Lower lobe of right lung (tissue), 2 donors: ENCODE measurements around the gene PACS2. TPM values are rescaled to one million over a fixed set of nuclear protein-coding genes. Genes with fewer than 3 reads are reported as not detected.

Source experiments
- ATAC-seq, 2 donors: fragments of 200-7000 bp; cut with Tn5 transposase; one replicate each; pipeline ENCODE4 v1.9.1; 2020 to 2022; ENCODE audit warnings: mild to moderate bottlenecking in 2 of 2, moderate library complexity in 2 of 2
- DNase-seq: peaks from one replicate; pipeline ENCODE4 v3.0.0-alpha.2; 2020
- H3K27ac ChIP-seq: fragments of 200-600 bp; one replicate; pipeline ENCODE4 v1.8.0; 2022
- H3K27me3 ChIP-seq: fragments of 200-600 bp; one replicate; pipeline ENCODE4 v1.8.0; 2022; ENCODE audit warnings: low read depth
- H3K36me3 ChIP-seq: fragments of 200-600 bp; one replicate; pipeline ENCODE4 v1.8.0; 2022; ENCODE audit warnings: mild to moderate bottlenecking
- H3K4me1 ChIP-seq: fragments of 200-600 bp; one replicate; pipeline ENCODE4 v1.8.0; 2022
- H3K4me3 ChIP-seq: fragments of 200-600 bp; one replicate; pipeline ENCODE4 v1.8.0; 2022; ENCODE audit warnings: mild to moderate bottlenecking
- H3K9me3 ChIP-seq: fragments of 200-600 bp; one replicate; pipeline ENCODE4 v1.8.0; 2022
- intact Hi-C: fragments of 100-400 bp; cut with DNase I; formaldehyde crosslinking; loops from one replicate; pipeline ENCODE4 v1.11.0; 2022
- total RNA-seq: library from RNA; stranded (reverse); fragmentation: NEBNext Ultra II Directional; extraction: Animal tissue kit (Norgen Biotek cat#: 25700); gene quantifications from one replicate; pipeline ENCODE4 v1.2.1, GENCODE V29; 2021
- TF ChIP-seq, protein P1 (sequence below): fragments of 200-600 bp; IDR thresholded peaks from one replicate; pipeline ENCODE4 v1.8.0; 2022; ENCODE audit warnings: antibody characterized with exemption, mild to moderate bottlenecking
- donor health status: DM: no; HTN: yes; CAD: no; lungs with severe emphysema.

Gene PACS2
- total RNA-seq, 1 donor from 2014 or later, result 79.7 TPM

DNA sequence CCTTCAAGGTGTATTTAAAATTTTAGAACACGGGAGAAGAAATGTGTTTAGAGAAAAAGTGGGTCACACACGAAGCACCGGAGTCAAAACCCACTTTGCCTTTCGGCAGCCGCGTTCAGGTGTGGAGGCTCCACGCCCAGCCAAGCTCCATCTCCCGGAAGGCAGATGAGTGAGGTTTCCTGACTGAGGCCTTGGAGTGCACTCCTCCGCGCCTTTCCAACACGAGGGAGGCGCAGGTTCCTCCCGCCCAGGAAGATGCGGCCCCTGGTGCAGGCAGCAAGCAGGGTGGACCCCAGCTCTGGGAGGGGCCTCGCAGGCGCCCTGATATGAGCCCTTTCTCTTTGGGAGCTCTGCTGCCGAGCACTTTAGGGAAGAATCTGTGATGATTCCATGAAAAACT, 127.6 kb downstream of the PACS2 start:
- no peaks in the 10 kb centered on the region for H3K9me3 ChIP-seq
- no peak overlapping the region for H3K4me3 ChIP-seq
- no peak for DNase-seq
- H3K36me3 ChIP-seq, result peaks cover 27% of the 10 kb centered on the region
- ATAC-seq, result no peak
- TF ChIP-seq, protein P1, sequence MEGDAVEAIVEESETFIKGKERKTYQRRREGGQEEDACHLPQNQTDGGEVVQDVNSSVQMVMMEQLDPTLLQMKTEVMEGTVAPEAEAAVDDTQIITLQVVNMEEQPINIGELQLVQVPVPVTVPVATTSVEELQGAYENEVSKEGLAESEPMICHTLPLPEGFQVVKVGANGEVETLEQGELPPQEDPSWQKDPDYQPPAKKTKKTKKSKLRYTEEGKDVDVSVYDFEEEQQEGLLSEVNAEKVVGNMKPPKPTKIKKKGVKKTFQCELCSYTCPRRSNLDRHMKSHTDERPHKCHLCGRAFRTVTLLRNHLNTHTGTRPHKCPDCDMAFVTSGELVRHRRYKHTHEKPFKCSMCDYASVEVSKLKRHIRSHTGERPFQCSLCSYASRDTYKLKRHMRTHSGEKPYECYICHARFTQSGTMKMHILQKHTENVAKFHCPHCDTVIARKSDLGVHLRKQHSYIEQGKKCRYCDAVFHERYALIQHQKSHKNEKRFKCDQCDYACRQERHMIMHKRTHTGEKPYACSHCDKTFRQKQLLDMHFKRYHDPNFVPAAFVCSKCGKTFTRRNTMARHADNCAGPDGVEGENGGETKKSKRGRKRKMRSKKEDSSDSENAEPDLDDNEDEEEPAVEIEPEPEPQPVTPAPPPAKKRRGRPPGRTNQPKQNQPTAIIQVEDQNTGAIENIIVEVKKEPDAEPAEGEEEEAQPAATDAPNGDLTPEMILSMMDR, result no peak
- H3K27me3 ChIP-seq, result no peaks in the 10 kb centered on the region
- H3K4me1 ChIP-seq, result no peaks in the 10 kb centered on the region
- intact Hi-C loops, result no loop called here
- no peak overlapping the region for H3K27ac ChIP-seq

DNA sequence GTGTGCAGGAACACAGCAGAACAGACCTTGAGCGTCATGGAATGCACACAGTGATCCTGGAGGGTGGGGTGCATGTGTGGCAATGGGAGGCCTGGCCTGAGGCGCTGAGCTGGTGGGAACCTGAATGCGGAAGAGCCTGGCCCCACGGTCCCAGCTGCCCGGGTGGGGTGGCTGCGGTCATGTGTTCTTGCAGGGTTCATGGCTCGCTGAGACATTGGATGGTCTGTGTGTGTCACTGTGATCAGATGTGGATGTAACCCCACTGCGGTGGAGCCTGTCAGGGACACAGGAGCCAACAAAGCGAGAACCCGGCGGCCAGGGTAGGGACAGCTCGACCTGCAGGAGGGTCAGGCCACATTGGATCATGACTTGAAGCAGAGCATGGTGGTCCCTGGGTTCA, 128.3 kb downstream of the PACS2 start:
- DNase-seq, result no peak
- intact Hi-C loops, result no loop called here

DNA sequence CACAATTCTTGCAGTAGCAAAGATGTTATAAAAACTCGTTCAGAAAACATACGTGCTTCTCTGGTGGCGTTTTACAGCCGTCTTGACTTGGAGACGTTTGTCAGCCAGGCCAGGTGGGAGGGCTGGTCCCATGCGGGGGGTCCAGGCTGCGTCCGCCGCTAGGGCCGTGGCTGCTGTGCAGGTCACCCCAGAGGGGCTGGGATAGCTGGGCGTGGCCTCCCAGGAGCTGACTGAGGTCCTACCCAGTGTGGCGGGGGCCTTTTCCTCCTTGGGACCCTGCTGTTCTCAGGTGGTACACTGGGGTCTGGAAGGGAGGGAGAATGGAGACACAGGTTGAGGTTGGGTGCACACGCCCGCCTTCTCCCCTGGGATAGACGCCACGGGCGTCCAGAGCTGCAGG, 130.3 kb downstream of the PACS2 start:
- peaks cover 9% of the 10 kb centered on the region for H3K4me1 ChIP-seq
- H3K27me3 ChIP-seq, result no peaks in the 10 kb centered on the region
- ATAC-seq, result no peak
- TF ChIP-seq, protein P1, result no peak
- no peak overlapping the region for H3K4me3 ChIP-seq
- DNase-seq, result no peak
- no peaks in the 10 kb centered on the region for H3K9me3 ChIP-seq
- intact Hi-C loops, result no loop called here
- H3K27ac ChIP-seq, result no peak overlapping the region
- H3K36me3 ChIP-seq, result peaks cover 19% of the 10 kb centered on the region

More for the DNA sequence above, 128.3 kb downstream of the PACS2 start:
- Histone ChIP-seq H3K36me3 (peaks cover 27% of the 10 kb centered on the region), H3K4me1 (no peaks in the 10 kb centered on the region), H3K27me3 (no peaks in the 10 kb centered on the region), H3K9me3 (no peaks in the 10 kb centered on the region), H3K27ac (no peak overlapping the region), H3K4me3 (no peak overlapping the region)
- ATAC-seq, result no peak
- TF ChIP-seq, protein P1, result no peak

DNA sequence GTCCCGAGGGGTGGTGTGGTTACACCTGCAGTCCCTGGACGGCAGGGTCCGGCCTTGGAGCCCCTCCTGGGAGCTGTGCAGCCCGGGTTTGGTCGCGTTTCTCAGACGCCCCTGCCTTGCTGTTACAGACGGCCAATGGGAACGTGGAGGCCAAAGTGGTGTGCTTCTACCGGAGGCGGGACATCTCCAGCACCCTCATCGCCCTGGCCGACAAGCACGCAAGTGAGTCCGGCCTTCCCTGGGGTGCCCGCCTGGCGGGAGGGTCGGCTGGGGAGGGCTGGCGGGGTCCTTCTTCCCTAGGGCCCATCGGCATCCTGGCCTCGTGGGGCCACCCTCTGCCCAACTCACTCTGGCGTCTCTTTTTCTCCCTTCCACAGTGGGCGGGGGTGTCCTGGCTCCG, 130.7 kb downstream of the PACS2 start:
- ATAC-seq (no peak), DNase-seq (no peak)
- Histone ChIP-seq H3K36me3 (peaks cover 21% of the 10 kb centered on the region), H3K9me3 (no peaks in the 10 kb centered on the region), H3K4me3 (no peak overlapping the region), H3K27me3 (no peaks in the 10 kb centered on the region), H3K27ac (no peak overlapping the region), H3K4me1 (peaks cover 9% of the 10 kb centered on the region)
- TF ChIP-seq, protein P1, result no peak
- intact Hi-C loops, result no loop called here

DNA sequence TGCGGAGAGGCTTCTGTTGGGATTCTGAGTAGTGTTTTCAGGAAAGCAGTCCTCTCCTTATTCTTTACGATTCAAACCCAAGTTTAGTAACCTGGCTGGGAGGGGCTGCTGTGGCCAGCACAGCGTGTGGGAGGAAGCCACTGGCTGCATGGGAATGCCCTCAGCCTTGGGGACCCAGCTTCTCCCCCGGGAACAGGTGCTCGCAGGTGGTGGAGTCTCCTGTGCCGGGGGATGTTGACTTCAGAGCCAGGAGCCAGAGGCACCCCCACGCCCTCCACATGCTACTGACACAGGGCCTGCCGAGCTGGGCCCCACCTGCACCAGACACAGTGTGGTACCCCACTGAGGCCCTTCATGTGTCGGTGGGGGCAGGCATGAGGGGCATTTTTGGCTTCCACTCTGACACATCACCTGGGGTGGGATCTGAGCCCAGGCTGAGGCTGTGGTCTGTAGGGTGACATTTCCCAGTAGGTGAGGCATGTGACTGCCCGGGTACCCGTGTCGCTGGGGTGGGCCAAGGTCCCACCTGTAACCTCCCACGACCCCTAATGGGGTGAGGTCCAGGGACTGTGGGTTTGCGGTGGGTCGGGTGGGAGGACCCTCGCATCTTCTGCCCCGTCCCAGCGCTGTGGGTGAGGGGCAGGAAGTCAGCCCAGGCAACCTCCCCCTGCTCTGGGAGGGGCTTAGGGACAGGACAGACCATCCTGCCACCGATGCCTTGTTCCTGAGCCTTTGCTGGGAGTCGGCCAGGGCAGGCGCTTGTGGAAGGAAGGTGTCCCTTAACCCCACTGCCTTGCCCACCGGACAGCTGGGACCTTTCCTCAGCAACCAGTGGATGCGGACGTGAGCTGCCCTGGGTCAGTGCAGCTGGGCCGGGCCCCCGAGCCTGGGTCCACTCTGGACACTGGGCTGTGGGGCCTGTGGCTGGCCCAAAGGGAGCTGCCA, 131.6 kb downstream of the PACS2 start:
- H3K4me1 ChIP-seq, result peaks cover 9% of the 10 kb centered on the region
- no peak overlapping the region for H3K4me3 ChIP-seq
- no peaks in the 10 kb centered on the region for H3K9me3 ChIP-seq
- H3K36me3 ChIP-seq, result peaks cover 28% of the 10 kb centered on the region
- ATAC-seq (no peak), DNase-seq (no peak)
- intact Hi-C loops, result no loop called here
- H3K27me3 ChIP-seq, result no peaks in the 10 kb centered on the region
- no peak overlapping the region for H3K27ac ChIP-seq
- TF ChIP-seq, protein P1, result no peak
